Suppressor macrophage treated with lipopolysaccharide for 1 hour (primary cell): Measurements from ENCODE around the gene CTAGE8.
A peak's percentile ranks its signal among the peaks of the same experiment; 100 is the strongest.
"Not testable (repeated sequence)": the region's sequence is repeated elsewhere in the genome, so short reads cannot be mapped to it uniquely, and the experiment has no call there.

Experiments used
- DNase-seq, 3 donors: peaks; one replicate each; pipeline ENCODE4 v3.0.0-alpha.2; 2020 to 2022

The CTAGE8 gene

DNA sequence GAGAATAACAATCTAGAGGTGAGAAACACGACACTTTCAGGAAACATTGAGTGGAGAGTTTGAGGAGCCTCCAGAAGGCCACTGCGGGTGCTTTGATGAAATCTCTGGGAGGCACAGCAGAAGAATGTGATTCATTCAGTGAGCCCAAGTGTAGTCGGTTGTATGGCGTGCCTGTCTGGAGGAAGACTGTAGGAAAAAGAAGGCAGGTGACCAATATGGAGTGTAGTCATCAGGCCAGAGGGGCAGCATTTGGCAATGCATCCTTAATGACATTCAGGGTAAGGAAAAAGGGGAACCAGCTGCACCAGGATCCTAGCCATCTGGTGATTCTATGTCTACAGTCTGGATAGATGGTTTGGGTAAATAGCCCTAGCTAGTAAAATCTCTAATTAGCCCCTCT is 16.8 kb downstream of the CTAGE8 start:
- DNase-seq: not testable (repeated sequence)

DNA sequence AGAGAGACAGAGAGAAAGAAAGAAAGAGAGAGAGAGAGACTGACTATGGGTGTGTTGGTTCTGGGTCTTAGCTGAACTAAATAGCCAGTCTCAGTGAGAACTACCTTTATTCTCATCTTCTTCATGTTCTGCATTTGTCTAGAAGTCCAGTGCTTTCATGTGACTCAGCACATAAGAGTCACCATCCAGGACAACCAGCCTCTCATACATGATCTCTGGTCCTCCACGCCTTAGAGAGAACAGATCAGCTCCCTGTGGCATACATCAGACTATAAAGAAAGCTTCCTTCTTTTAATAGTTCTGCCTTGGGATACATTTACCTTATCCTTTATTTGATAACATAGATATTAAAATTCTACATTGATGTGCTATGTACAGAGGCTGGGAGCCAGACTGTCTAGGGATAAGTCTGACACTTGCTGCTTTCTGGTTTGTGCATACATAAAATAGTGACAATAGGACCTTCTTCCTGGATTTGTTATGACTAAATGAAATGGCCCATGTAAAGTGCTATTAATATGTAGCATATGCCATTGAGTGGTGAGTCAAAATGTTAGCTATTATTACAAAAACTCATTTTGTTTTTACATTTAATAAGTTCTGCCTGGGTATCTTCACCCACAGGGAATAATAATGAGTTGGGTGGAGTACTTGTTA is 21.3 kb downstream of the CTAGE8 start:
- not testable (repeated sequence) for DNase-seq

DNA sequence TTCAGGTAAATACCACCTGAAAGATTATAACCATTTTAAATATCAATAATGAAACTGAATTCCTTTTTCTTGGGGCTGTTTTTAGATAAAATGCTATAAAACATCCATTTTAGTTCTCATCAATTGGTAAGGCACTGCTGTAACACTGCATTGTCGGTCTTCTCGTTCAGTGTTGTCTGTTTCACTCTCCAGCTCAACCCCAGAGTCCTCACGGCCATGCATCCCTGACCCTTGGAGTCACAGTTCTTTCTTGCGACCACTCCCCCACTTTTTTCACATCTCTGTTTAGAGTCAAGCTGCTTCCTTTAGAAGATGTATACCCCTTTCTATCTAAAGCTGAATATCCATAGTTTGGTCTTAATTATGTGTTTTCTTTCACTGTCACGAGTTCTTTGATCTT is 22.1 kb downstream of the CTAGE8 start:
- DNase-seq: not testable (repeated sequence)

- DNase-seq: not testable (repeated sequence)
Observed at GRCh38 chr7:144245372-144245771, 23.7 kb downstream of the CTAGE8 start.

DNA sequence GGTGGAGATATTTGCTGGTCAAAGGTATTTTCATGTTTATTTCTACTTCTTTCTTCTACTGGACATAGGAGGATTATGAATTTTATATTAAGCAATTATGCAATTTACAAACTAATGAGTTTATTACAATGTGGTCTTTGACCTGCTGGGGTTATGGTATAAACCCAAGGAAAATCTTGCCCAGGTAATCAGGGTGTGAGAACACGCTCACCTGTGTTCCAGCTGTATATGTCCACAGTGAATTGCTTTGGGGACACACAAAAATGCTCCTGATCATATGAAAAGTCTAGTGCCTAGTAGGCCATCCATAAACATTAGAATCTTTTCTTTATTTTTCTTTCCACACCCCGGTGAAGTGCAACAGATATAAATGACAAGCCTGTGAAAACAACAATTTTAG is 29.7 kb downstream of the CTAGE8 start, which contains the start of gene OR2A42:
TSS of gene OR2A42 (minus strand) at position 241 of the 400 bp plus-strand sequence. CDS start 6,762 bp downstream, outside the sequence.
- not testable (repeated sequence) for DNase-seq

- DNase-seq: not testable (repeated sequence)
Observed at GRCh38 chr7:144238530-144239082, 30.5 kb downstream of the CTAGE8 start.

DNA sequence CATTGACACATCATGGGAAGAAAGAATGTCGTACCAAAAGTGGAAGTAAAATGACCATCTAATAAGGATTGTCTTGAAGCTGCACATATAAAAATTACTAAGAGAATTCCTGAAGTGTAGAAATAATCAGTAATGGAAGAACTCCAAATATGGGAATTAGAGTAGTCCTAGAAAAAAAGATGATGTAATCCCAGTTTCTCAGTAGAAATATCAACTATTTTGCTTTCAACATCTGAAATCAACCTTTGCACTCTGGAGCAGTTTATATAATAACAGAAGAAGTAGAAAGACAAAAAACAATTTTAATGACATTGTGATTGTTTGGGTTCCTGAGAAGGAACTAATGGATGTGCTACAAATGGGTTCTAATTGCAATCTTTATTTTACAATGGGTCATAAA is 36.0 kb downstream of the CTAGE8 start:
- DNase-seq: not testable (repeated sequence)

DNA sequence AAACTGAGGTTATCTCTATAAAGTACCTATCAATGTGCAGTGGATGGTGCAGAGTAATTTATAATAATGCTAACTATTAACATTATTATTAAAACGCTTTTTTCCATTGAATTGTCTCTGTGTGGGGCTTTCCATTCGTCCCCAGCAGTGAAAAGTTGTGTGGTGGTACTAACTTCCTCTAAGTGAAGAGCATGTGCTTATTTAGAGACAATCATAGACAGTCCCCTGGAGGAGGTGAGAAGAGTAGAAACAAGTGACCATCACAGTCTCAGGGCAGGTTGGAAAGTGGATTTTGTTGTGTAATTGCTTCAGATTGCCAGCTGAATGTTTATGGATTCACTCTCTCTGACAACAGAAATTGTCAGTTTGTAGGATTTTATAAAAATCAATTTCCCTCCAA is 38.1 kb downstream of the CTAGE8 start:
- DNase-seq: not testable (repeated sequence)

DNA sequence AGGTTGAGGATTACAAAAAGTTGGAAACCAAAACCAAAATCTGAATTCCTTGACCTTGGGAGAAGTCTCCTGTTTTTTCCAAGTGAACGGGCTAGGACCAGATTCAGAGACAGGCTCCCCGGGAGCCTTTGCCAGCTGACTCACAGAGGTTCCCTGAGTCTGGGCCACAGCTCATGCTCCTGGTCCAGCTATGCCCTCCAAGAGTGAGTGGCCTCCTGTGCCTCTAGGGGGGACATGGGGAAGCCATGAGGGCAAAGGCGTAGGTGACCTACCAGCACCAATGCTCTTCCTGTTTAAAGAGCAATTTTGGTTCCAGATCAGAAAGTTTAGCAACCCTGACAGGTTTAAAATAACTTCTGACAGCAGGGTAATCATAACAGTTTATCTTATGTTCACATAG is 40.3 kb downstream of the CTAGE8 start:
- DNase-seq: peak in 1 of 3 donors; percentile 7

- DNase-seq: peak in 2 of 3 donors; percentile 7 to 18
Observed at GRCh38 chr7:144226866-144227265, 42.2 kb downstream of the CTAGE8 start.

DNA sequence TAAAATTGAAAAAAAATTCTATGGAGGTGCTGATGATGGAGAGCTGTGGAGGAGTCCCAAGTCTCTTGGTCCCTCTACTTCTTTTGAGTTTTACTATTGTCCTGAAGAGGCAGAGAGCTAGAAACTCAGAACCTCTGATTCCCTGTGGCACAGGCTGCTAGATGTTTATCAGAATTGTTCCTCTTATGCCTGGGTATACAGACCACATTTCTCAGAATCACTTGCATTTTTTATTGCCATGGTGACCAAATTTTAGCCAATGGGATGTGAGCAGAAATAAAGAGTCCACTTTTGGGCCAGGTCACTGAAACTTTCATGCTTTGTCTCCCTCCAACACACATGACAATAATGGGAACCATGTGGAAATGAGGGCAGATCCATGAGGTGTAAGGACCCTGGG is 45.4 kb downstream of the CTAGE8 start:
- not testable (repeated sequence) for DNase-seq

DNA sequence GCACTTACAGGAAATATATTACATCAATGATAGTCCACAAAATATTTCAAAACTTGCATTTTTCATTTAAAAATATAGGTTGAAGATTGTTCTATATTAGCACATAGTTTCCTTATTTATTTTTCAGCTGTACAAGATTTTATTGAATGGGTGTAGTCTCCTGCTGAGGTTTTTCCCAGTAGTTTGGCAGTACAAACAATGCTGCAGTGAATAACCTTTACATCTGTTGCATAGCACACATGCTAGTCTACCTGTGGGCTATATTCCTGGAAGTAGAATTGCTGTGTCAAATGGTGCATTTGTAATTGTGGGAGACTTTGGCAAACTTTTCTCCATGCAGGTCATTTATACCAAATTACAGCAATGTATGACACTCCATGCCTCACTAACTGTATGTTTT is 48.6 kb downstream of the CTAGE8 start:
- DNase-seq: not testable (repeated sequence)

GRCh38 chr7:144219149-144219548 is 49.9 kb downstream of the CTAGE8 start:
- not testable (repeated sequence) for DNase-seq

- DNase-seq: not testable (repeated sequence)
Observed at GRCh38 chr7:144218581-144218980, 50.5 kb downstream of the CTAGE8 start.

- not testable (repeated sequence) for DNase-seq
Observed at GRCh38 chr7:144217200-144217599, 51.9 kb downstream of the CTAGE8 start.
